Osteocyte (in vitro differentiated cells): ENCODE results near the gene YPEL1. TPM values are rescaled to one million over a fixed set of nuclear protein-coding genes. Genes with fewer than 3 reads are reported as not detected.
"Not testable (repeated sequence)": the region's sequence is repeated elsewhere in the genome, so short reads cannot be mapped to it uniquely, and the experiment has no call there.

Experiments used
- DNase-seq: peaks from one replicate; pipeline ENCODE4 v3.0.0; 2021; ENCODE audit warnings: mixed read lengths; ENCODE audit not compliant: unreplicated experiment; ENCODE audit errors: extremely low spot score
- H3K27ac Mint-ChIP-seq: one replicate; pipeline ENCODE4 v1.8.0; 2021; ENCODE audit warnings: mild to moderate bottlenecking, mixed read lengths; ENCODE audit not compliant: unreplicated experiment
- H3K27me3 Mint-ChIP-seq: one replicate; pipeline ENCODE4 v1.8.0; 2021; ENCODE audit warnings: mixed read lengths; ENCODE audit not compliant: unreplicated experiment
- H3K36me3 Mint-ChIP-seq: one replicate; pipeline ENCODE4 v1.8.0; 2021; ENCODE audit warnings: mixed read lengths; ENCODE audit not compliant: unreplicated experiment
- H3K4me1 Mint-ChIP-seq: one replicate; pipeline ENCODE4 v1.8.0; 2021; ENCODE audit warnings: mixed read lengths; ENCODE audit not compliant: unreplicated experiment
- H3K4me3 Mint-ChIP-seq: one replicate; pipeline ENCODE4 v1.8.0; 2021; ENCODE audit warnings: mild to moderate bottlenecking, moderate library complexity, mixed read lengths; ENCODE audit not compliant: unreplicated experiment
- H3K9me3 Mint-ChIP-seq: one replicate; pipeline ENCODE4 v1.8.0; 2021; ENCODE audit warnings: mixed read lengths; ENCODE audit not compliant: unreplicated experiment
- total RNA-seq: library from RNA; stranded (reverse); gene quantifications from 2 replicates; pipeline ENCODE4 v1.2.1, GENCODE V29; 2021
- TF ChIP-seq, protein P1 (sequence below): fragments of 200-600 bp; sonication (generic); IDR thresholded peaks from 2 replicates; pipeline ENCODE4 v1.5.0; 2021; ENCODE audit warnings: antibody characterized with exemption, mild to moderate bottlenecking, moderate library complexity

YPEL1 gene
- total RNA-seq, 1 donor from 2014 or later, result 14.7 TPM

- Mint-ChIP-seq H3K27ac (no peak overlapping the region), H3K27me3 (no peaks in the 10 kb centered on the region), H3K36me3 (peaks cover 3% of the 10 kb centered on the region), H3K4me3 (no peak overlapping the region), H3K4me1 (peaks cover 25% of the 10 kb centered on the region), H3K9me3 (no peaks in the 10 kb centered on the region)
- TF ChIP-seq, protein P1, sequence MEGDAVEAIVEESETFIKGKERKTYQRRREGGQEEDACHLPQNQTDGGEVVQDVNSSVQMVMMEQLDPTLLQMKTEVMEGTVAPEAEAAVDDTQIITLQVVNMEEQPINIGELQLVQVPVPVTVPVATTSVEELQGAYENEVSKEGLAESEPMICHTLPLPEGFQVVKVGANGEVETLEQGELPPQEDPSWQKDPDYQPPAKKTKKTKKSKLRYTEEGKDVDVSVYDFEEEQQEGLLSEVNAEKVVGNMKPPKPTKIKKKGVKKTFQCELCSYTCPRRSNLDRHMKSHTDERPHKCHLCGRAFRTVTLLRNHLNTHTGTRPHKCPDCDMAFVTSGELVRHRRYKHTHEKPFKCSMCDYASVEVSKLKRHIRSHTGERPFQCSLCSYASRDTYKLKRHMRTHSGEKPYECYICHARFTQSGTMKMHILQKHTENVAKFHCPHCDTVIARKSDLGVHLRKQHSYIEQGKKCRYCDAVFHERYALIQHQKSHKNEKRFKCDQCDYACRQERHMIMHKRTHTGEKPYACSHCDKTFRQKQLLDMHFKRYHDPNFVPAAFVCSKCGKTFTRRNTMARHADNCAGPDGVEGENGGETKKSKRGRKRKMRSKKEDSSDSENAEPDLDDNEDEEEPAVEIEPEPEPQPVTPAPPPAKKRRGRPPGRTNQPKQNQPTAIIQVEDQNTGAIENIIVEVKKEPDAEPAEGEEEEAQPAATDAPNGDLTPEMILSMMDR, result no peak
- DNase-seq, result no peak
These were observed 16.7 kb upstream of the YPEL1 start for GRCh38 chr22:21752276-21752675.

DNA sequence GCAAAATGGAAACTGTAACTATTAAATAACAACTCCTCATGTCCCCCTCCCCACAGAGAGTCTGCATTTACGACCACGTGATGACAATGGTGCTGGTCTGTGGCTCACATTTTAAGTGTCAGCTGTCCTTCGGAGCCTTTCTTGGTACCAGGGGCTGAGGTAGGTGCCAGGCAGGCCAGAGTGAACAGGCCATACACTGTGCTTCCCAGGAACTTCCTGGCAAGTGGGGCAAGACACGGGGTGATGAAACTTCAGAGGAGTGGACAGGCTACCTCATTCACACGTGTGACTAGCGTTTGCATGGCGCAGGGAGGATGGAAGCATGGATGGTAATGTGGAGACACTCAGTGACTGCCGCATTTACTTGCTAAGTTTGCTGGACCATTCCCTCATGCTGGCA lies 10.4 kb upstream of the YPEL1 start:
- TF ChIP-seq, protein P1, result no peak
- Mint-ChIP-seq H3K4me1 (peaks cover 2% of the 10 kb centered on the region), H3K4me3 (no peak overlapping the region), H3K27ac (no peak overlapping the region), H3K9me3 (no peaks in the 10 kb centered on the region), H3K36me3 (no peaks in the 10 kb centered on the region), H3K27me3 (peaks cover 2% of the 10 kb centered on the region)
- DNase-seq, result no peak

GRCh38 chr22:21744917-21745316 lies 9.3 kb upstream of the YPEL1 start:
- not testable (repeated sequence) for H3K36me3 Mint-ChIP-seq, H3K4me3 Mint-ChIP-seq, H3K9me3 Mint-ChIP-seq, H3K27ac Mint-ChIP-seq, DNase-seq, H3K27me3 Mint-ChIP-seq, H3K4me1 Mint-ChIP-seq

DNA sequence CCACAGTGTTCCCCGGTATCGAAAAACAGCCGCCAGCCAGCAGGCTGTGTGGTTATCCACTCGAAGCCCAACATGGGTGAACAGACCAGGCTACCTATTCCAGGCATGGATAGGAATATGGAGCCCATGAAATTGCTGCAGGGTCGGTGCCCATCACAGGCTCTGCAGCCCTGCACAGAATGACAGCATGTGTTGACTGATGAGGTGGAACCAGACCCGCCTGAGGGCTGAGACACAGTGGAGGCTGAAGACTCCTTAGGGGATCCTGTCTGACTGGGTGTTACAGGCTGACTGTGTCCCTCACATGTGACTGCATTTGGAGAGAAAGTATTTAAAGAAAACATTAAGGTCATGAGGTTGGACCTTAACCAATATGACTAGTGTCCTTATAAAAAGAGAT lies 6.2 kb upstream of the YPEL1 start:
- no peaks in the 10 kb centered on the region for H3K9me3 Mint-ChIP-seq
- TF ChIP-seq, protein P1, result no peak
- no peak for DNase-seq
- H3K4me1 Mint-ChIP-seq, result peaks cover 2% of the 10 kb centered on the region
- no peaks in the 10 kb centered on the region for H3K36me3 Mint-ChIP-seq
- H3K27me3 Mint-ChIP-seq, result peaks cover 8% of the 10 kb centered on the region
- no peak overlapping the region for H3K27ac Mint-ChIP-seq
- no peak overlapping the region for H3K4me3 Mint-ChIP-seq

DNA sequence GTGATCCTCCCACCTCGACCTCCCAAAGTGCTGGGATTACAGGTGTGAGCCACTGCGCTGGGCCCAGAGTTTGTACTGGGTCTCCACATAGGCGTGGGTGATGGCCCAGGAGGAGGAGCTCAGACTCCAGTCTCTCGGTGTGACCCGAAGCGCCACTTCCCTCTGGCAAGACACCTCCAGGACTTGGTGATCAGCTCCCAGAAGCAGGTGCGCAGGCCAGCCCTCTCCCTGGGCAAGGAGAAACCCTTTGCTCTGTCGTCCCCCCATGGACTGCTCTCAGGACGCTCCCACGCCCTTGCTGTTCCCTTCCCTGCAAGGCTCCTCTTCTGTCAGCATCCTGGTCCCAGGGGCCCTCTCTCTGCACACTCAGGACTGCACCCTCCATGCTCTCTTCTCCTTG lies 5.5 kb upstream of the YPEL1 start:
- Mint-ChIP-seq H3K27ac (no peak overlapping the region), H3K4me1 (peaks cover 2% of the 10 kb centered on the region), H3K36me3 (no peaks in the 10 kb centered on the region), H3K9me3 (no peaks in the 10 kb centered on the region), H3K4me3 (no peak overlapping the region), H3K27me3 (peaks cover 8% of the 10 kb centered on the region)
- TF ChIP-seq, protein P1, result no peak
- no peak for DNase-seq

GRCh38 chr22:21739828-21740377 lies 4.3 kb upstream of the YPEL1 start:
- no peak for DNase-seq
- no peak overlapping the region for H3K4me3 Mint-ChIP-seq
- no peaks in the 10 kb centered on the region for H3K36me3 Mint-ChIP-seq
- peaks cover 4% of the 10 kb centered on the region for H3K4me1 Mint-ChIP-seq
- no peaks in the 10 kb centered on the region for H3K9me3 Mint-ChIP-seq
- no peak overlapping the region for H3K27ac Mint-ChIP-seq
- peaks cover 8% of the 10 kb centered on the region for H3K27me3 Mint-ChIP-seq
- TF ChIP-seq, protein P1, result no peak
